ENCODE data around the gene HRH3.

Gene HRH3

GRCh38 chr20:62196286-62196685, 23.8 kb downstream of the HRH3 start:
- no peak for TF ChIP-seq CTCF (IDR thresholded peaks at IDR 0.05; ENCODE audit: low read depth, low read length, missing control alignments)
- no peak for DNase-seq (ENCODE audit: extremely low read depth, low read depth)
- no peak overlapping the region for H3K4me3 ChIP-seq (replicated peaks; ENCODE audit: low read depth, low read length)

- DNase-seq (ENCODE audit: extremely low read depth, low read depth): no peak
- no peak for TF ChIP-seq CTCF (IDR thresholded peaks at IDR 0.05; ENCODE audit: low read depth, low read length, missing control alignments)
- H3K4me3 ChIP-seq (replicated peaks; ENCODE audit: low read depth, low read length): no peak overlapping the region
These were observed 24.3 kb downstream of the HRH3 start for GRCh38 chr20:62195736-62196135.

- no peak overlapping the region for H3K4me3 ChIP-seq (replicated peaks; ENCODE audit: low read depth, low read length)
- DNase-seq (ENCODE audit: extremely low read depth, low read depth): no peak
- TF ChIP-seq CTCF (IDR thresholded peaks at IDR 0.05; ENCODE audit: low read depth, low read length, missing control alignments): no peak
These were observed 25.0 kb downstream of the HRH3 start for GRCh38 chr20:62195075-62195405.

- H3K4me3 ChIP-seq (replicated peaks; ENCODE audit: low read depth, low read length): no peak overlapping the region
- DNase-seq (ENCODE audit: extremely low read depth, low read depth): no peak
- TF ChIP-seq CTCF (IDR thresholded peaks at IDR 0.05; ENCODE audit: low read depth, low read length, missing control alignments): no peak
These were observed 26.7 kb downstream of the HRH3 start for GRCh38 chr20:62193079-62194025.

GRCh38 chr20:62192635-62193034, 27.4 kb downstream of the HRH3 start:
- TF ChIP-seq CTCF (IDR thresholded peaks at IDR 0.05; ENCODE audit: low read depth, low read length, missing control alignments): no peak
- H3K4me3 ChIP-seq (replicated peaks; ENCODE audit: low read depth, low read length): no peak overlapping the region
- no peak for DNase-seq (ENCODE audit: extremely low read depth, low read depth)

- DNase-seq (ENCODE audit: extremely low read depth, low read depth): no peak
- H3K4me3 ChIP-seq (replicated peaks; ENCODE audit: low read depth, low read length): no peak overlapping the region
- no peak for TF ChIP-seq CTCF (IDR thresholded peaks at IDR 0.05; ENCODE audit: low read depth, low read length, missing control alignments)
These were observed 28.1 kb downstream of the HRH3 start for GRCh38 chr20:62191781-62192559.

Data from HFF-Myc (cell line).